NB4 (cell line): ENCODE data around the gene NXN.
"Not testable (repeated sequence)": the region's sequence is repeated elsewhere in the genome, so short reads cannot be mapped to it uniquely, and the experiment has no call there.

ENCODE experiments used
- DNase-seq: peaks from one replicate; pipeline ENCODE4 v3.0.0; 2010; ENCODE audit warnings: low read depth
- H3K4me3 ChIP-seq: one replicate; pipeline ENCODE4 v1.5.1; 2011; ENCODE audit warnings: mild to moderate bottlenecking, low read depth, low read length, moderate library complexity
- CTCF ChIP-seq: IDR thresholded peaks from one replicate; pipeline ENCODE4 v1.5.1; 2012; ENCODE audit warnings: low read depth, low read length
- MAX ChIP-seq: IDR thresholded peaks from 2 replicates; pipeline ENCODE4 v1.6.1; 2011; ENCODE audit warnings: low read depth, low read length
- MYC ChIP-seq: IDR thresholded peaks from 2 replicates; pipeline ENCODE4 v1.6.1; 2011; ENCODE audit warnings: low read depth, low read length
- POLR2A ChIP-seq: IDR thresholded peaks from 2 replicates; pipeline ENCODE4 v1.6.1; 2011; ENCODE audit warnings: mild to moderate bottlenecking; ENCODE audit not compliant: insufficient read length; ENCODE audit errors: extremely low read depth

The NXN gene

GRCh38 chr17:930258-930657, 49.3 kb downstream of the NXN start:
- H3K4me3 ChIP-seq, result no peak overlapping the region
- no peak for TF ChIP-seq MAX
- no peak for TF ChIP-seq MYC
- no peak for TF ChIP-seq CTCF
- no peak for TF ChIP-seq POLR2A
- DNase-seq, result no peak

GRCh38 chr17:929586-929985, 50.0 kb downstream of the NXN start:
- no peak overlapping the region for H3K4me3 ChIP-seq
- no peak for DNase-seq
- TF ChIP-seq CTCF, result no peak
- no peak for TF ChIP-seq MYC
- TF ChIP-seq POLR2A, result no peak
- TF ChIP-seq MAX, result no peak

- peak; percentile 40 for DNase-seq
- H3K4me3 ChIP-seq, result no peak overlapping the region
- no peak for TF ChIP-seq CTCF
- TF ChIP-seq MAX, result no peak
- no peak for TF ChIP-seq POLR2A
- no peak for TF ChIP-seq MYC
Observed at GRCh38 chr17:927611-928461, 51.7 kb downstream of the NXN start.

- no peak overlapping the region for H3K4me3 ChIP-seq
- no peak for TF ChIP-seq MYC
- TF ChIP-seq POLR2A, result no peak
- DNase-seq, result no peak
Observed at GRCh38 chr17:925817-926216, 53.8 kb downstream of the NXN start.

GRCh38 chr17:924711-925475, 54.7 kb downstream of the NXN start:
- TF ChIP-seq MYC (no peak), CTCF (no peak), POLR2A (no peak), MAX (no peak)
- no peak overlapping the region for H3K4me3 ChIP-seq
- DNase-seq, result no peak

GRCh38 chr17:924306-924705, 55.3 kb downstream of the NXN start:
- not testable (repeated sequence) for H3K4me3 ChIP-seq, DNase-seq
